Caco-2 (cell line): Measurements from ENCODE around the gene CDC42BPG. TPM values are rescaled to one million over a fixed set of nuclear protein-coding genes. Genes with fewer than 3 reads are reported as not detected.

Experiments used
- BruUV-seq: library from RNA; stranded (reverse); fragments of 400-500 nt; replicated peaks from 2 replicates; lab custom pipeline; 2021; lab: Mats Ljungman, UMichigan
- CTCF ChIA-PET: fragments of 300-600 bp; sonication (Branson Sonifier 250); formaldehyde crosslinking; loops from one replicate; lab custom pipeline; 2022; ENCODE audit warnings: antibody characterized with exemption; lab: Charles Lee
- POLR2A ChIA-PET: fragments of 300-600 bp; sonication (Branson Sonifier 250); formaldehyde crosslinking; loops from one replicate; lab custom pipeline; 2022; ENCODE audit warnings: antibody characterized with exemption; lab: Charles Lee
- DNase-seq, 2 experiments: peaks; one replicate each; pipeline versions ENCODE4 v3.0.0 to v3.0.0-alpha.2; 2020 to 2022
- H3K27me3 ChIP-seq: replicated peaks from 2 replicates; pipeline ENCODE4 v1.6.0; 2011; ENCODE audit warnings: low read length; ENCODE audit not compliant: control insufficient read depth, insufficient read depth
- H3K36me3 ChIP-seq: 2 replicates; pipeline ENCODE4 v1.5.1; 2011; ENCODE audit warnings: low read length; ENCODE audit not compliant: control insufficient read depth, insufficient read depth
- H3K4me1 ChIP-seq: fragments of 250-450 bp; sonication (Bioruptor Pico); 2 replicates; pipeline ENCODE4 v1.5.1; 2020; ENCODE audit warnings: mild to moderate bottlenecking
- H3K4me3 ChIP-seq: 2 replicates; pipeline ENCODE4 v1.5.1; 2011; ENCODE audit warnings: low read depth, mild to moderate bottlenecking, control low read depth, low read length
- H3K9me3 ChIP-seq: fragments of 250-450 bp; sonication (Bioruptor Pico); 2 replicates; pipeline ENCODE4 v1.5.1; 2020; ENCODE audit warnings: mild to moderate bottlenecking, moderate library complexity
- H3K27ac Mint-ChIP-seq: one replicate; pipeline ENCODE4 v1.8.0; 2022; ENCODE audit warnings: mixed read lengths; ENCODE audit not compliant: unreplicated experiment
- H3K27me3 Mint-ChIP-seq: one replicate; pipeline ENCODE4 v1.8.0; 2022; ENCODE audit warnings: mixed read lengths; ENCODE audit not compliant: insufficient read depth, unreplicated experiment
- H3K36me3 Mint-ChIP-seq: one replicate; pipeline ENCODE4 v1.8.0; 2022; ENCODE audit warnings: mild to moderate bottlenecking, mixed read lengths; ENCODE audit not compliant: insufficient read depth, unreplicated experiment
- H3K4me1 Mint-ChIP-seq: one replicate; pipeline ENCODE4 v1.8.0; 2022; ENCODE audit warnings: low read depth, mixed read lengths; ENCODE audit not compliant: unreplicated experiment
- H3K4me3 Mint-ChIP-seq: one replicate; pipeline ENCODE4 v1.8.0; 2022; ENCODE audit warnings: mild to moderate bottlenecking, moderate library complexity, mixed read lengths; ENCODE audit not compliant: unreplicated experiment
- H3K9me3 Mint-ChIP-seq: one replicate; pipeline ENCODE4 v1.8.0; 2022; ENCODE audit warnings: mixed read lengths; ENCODE audit not compliant: unreplicated experiment
- intact Hi-C: fragments of 100-400 bp; cut with micrococcal nuclease; formaldehyde crosslinking; loops from one replicate; pipeline ENCODE4 v1.10.0; 2022; ENCODE audit not compliant: unreplicated experiment
- total RNA-seq: library from RNA; stranded (reverse); gene quantifications from 2 replicates; pipeline ENCODE4 v1.2.3, GENCODE V29; 2022
- TF ChIP-seq, protein P1 (sequence below), 2 experiments: fragments of 200-600 bp in 1 of 2; IDR thresholded peaks; 1 replicate in 1 of 2; 2 replicates in 1 of 2; pipeline versions ENCODE4 v1.5.1 to v1.8.0; 2011 to 2022; ENCODE audit warnings: antibody characterized with exemption in 1 of 2, control low read depth in 1 of 2, inconsistent platforms in 1 of 2, low read depth in 1 of 2, low read length in 1 of 2, mild to moderate bottlenecking in 1 of 2, moderate library complexity in 1 of 2; ENCODE audit not compliant: insufficient read depth in 1 of 2, severe bottlenecking in 1 of 2, unreplicated experiment in 1 of 2

CDC42BPG gene
- total RNA-seq, 1 experiment from 2014 or later = 29.1 TPM

DNA sequence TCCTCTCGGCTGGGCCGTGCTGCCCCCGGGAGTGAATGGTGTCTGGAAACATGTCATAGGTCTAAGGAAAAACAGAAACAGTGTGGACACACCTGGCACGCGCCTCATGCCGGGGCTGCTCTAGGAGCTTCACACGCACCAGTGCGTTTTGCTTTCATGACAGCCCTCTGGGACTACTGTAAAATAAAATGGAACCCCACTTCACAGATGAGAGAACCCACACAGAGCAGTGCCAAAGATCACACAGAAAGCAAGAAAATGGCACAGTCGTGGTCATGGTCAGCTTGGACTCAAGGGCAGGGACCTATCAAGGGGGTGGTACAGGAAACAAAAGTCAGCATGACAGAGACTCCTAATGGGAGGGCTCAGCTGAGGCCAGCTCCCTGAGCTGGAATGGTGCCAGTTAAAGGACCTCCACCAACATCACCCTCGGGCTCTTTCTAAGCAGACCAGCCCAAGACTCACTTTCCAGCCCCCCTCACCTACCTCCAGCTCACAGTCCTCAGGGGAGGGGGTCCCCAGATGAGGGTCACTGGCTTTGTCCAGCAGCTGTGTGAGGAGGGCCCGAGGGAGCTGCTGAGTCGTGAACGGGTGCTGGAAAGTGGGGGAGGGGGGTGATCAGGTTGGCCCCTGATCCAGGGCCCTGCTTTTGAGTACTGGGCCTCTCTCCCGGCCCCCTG lies 44.7 kb downstream of the CDC42BPG start:
- POLR2A ChIA-PET = interaction anchor here (1.8 kb wide), 1 partner anchor 21 kb away, joined by 15 read pairs; the partner anchor contains the start of gene SF1
- no peak overlapping the region for H3K27ac Mint-ChIP-seq

DNA sequence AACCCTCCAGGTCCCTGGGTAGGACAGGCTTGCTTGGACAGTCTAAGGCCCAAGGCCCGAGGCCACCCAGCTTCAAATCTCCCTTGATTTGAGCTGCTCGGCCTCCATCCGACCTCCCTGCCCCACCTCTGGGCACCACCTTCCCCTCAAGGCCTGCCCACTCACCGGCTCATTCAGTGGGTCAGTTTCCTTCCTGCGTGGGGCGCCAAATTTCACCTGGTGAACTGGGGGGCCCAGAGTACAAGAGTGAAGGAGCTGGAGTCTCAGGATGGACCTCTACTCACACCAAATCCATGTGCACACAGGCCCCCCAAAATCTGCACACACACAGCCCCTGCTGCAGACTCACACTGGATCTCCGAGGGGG lies 45.2 kb downstream of the CDC42BPG start:
- no TSS peak for BruUV-seq
- intact Hi-C loops = no loop called here

More for the DNA sequence above, 44.7 kb downstream of the CDC42BPG start:
- no peak for DNase-seq
- no peaks in the 10 kb centered on the region for H3K27me3 Mint-ChIP-seq
- H3K9me3 ChIP-seq = no peaks in the 10 kb centered on the region
- H3K4me1 ChIP-seq = peaks cover 18% of the 10 kb centered on the region
- intact Hi-C loops = loop anchor here (5.0 kb wide), 2 partner anchors 43 to 93 kb away; partner anchors contain the start of gene CDC42BPG
- BruUV-seq = no TSS peak
- no peak overlapping the region for H3K4me3 Mint-ChIP-seq
- H3K27me3 ChIP-seq = no peaks in the 10 kb centered on the region
- H3K4me3 ChIP-seq = no peak overlapping the region
- H3K9me3 Mint-ChIP-seq = no peaks in the 10 kb centered on the region
- TF ChIP-seq, protein P1, sequence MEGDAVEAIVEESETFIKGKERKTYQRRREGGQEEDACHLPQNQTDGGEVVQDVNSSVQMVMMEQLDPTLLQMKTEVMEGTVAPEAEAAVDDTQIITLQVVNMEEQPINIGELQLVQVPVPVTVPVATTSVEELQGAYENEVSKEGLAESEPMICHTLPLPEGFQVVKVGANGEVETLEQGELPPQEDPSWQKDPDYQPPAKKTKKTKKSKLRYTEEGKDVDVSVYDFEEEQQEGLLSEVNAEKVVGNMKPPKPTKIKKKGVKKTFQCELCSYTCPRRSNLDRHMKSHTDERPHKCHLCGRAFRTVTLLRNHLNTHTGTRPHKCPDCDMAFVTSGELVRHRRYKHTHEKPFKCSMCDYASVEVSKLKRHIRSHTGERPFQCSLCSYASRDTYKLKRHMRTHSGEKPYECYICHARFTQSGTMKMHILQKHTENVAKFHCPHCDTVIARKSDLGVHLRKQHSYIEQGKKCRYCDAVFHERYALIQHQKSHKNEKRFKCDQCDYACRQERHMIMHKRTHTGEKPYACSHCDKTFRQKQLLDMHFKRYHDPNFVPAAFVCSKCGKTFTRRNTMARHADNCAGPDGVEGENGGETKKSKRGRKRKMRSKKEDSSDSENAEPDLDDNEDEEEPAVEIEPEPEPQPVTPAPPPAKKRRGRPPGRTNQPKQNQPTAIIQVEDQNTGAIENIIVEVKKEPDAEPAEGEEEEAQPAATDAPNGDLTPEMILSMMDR (IDR thresholded peaks at IDR 0.05; ENCODE audit: insufficient read depth in 1 of 2, low read depth in 1 of 2, low read length in 1 of 2, severe bottlenecking in 1 of 2, unreplicated experiment in 1 of 2) = no peak
- H3K36me3 ChIP-seq = peaks cover 1% of the 10 kb centered on the region
- H3K4me1 Mint-ChIP-seq = peaks cover 9% of the 10 kb centered on the region
- peaks cover 9% of the 10 kb centered on the region for H3K36me3 Mint-ChIP-seq
- CTCF ChIA-PET = interaction anchor here (1.2 kb wide), 1 partner anchor 21 kb away, joined by 4 read pairs; the partner anchor contains the start of gene SF1

DNA sequence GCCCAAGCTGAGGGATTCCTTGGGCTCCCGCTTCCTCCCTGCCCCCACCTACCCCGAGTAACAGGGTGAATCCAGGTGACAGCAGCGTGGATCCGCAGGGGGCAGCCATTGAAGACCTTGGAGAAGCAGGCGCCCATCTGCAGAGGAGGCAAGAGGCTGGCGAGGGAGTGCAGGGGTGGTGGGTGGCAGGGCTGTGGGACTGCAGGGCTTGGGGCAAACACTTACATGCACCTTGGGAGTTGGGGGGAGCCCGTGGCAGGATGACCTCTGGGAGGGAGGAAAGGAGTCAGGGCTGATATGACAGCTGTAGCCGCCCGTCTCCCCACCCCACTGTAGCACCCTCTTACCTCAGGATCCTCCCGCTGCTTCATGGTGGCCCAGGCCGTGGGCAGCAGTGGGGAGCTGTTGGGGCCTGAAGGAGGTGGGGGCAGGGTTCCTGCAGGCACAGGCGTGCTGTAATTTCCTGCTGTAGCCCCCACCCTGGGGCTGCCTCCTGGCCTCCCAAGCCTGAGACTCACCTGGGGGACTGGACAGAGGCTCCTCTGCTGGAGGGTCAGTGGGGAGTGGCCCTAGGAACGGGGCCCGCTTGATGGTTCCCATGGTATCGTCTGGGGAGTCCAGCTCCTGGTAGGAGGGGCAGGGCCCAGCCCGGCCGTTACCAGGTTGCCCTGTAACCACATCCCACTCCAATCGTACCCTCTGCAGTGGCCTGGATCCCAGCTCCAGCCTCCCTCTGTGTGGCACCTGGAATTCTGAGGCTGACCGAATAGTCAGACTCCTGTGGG lies 47.5 kb downstream of the CDC42BPG start:
- no peaks in the 10 kb centered on the region for H3K4me1 Mint-ChIP-seq
- Histone ChIP-seq H3K4me1 (peaks cover 4% of the 10 kb centered on the region; the same call in 1 of the 2 replicates), H3K9me3 (no peaks in the 10 kb centered on the region), H3K4me3 (no peak overlapping the region), H3K36me3 (no peaks in the 10 kb centered on the region; the same call in 1 of the 2 replicates), H3K27me3 (no peaks in the 10 kb centered on the region)
- TF ChIP-seq, protein P1 (IDR thresholded peaks at IDR 0.05; ENCODE audit: insufficient read depth in 1 of 2, low read depth in 1 of 2, low read length in 1 of 2, severe bottlenecking in 1 of 2, unreplicated experiment in 1 of 2) = no peak
- H3K4me3 Mint-ChIP-seq = no peak overlapping the region
- no peaks in the 10 kb centered on the region for H3K36me3 Mint-ChIP-seq
- POLR2A ChIA-PET = no interaction called here
- no TSS peak for BruUV-seq
- no peak overlapping the region for H3K27ac Mint-ChIP-seq
- CTCF ChIA-PET = no interaction called here
- H3K9me3 Mint-ChIP-seq = no peaks in the 10 kb centered on the region
- intact Hi-C loops = no loop called here
- DNase-seq = no peak
- H3K27me3 Mint-ChIP-seq = no peaks in the 10 kb centered on the region

More for the DNA sequence above, 45.2 kb downstream of the CDC42BPG start:
- POLR2A ChIA-PET = interaction anchor here (1.8 kb wide), 1 partner anchor 20 kb away, joined by 15 read pairs; the partner anchor contains the start of gene SF1
- Histone ChIP-seq H3K4me3 (no peak overlapping the region), H3K27me3 (no peaks in the 10 kb centered on the region), H3K4me1 (peaks cover 13% of the 10 kb centered on the region), H3K36me3 (no peaks in the 10 kb centered on the region; the same call in 1 of the 2 replicates), H3K9me3 (no peaks in the 10 kb centered on the region)
- CTCF ChIA-PET = interaction anchor here (1.2 kb wide), 1 partner anchor 21 kb away, joined by 4 read pairs; the partner anchor contains the start of gene SF1
- DNase-seq = no peak
- no peak overlapping the region for H3K27ac Mint-ChIP-seq
- H3K4me3 Mint-ChIP-seq = no peak overlapping the region
- TF ChIP-seq, protein P1 (IDR thresholded peaks at IDR 0.05; ENCODE audit: insufficient read depth in 1 of 2, low read depth in 1 of 2, low read length in 1 of 2, severe bottlenecking in 1 of 2, unreplicated experiment in 1 of 2) = no peak
- peaks cover 9% of the 10 kb centered on the region for H3K36me3 Mint-ChIP-seq
- no peaks in the 10 kb centered on the region for H3K27me3 Mint-ChIP-seq
- H3K9me3 Mint-ChIP-seq = no peaks in the 10 kb centered on the region
- H3K4me1 Mint-ChIP-seq = peaks cover 9% of the 10 kb centered on the region
